Activated CD8-positive, alpha-beta T cell treated with anti-CD3 and anti-CD28 coated beads for 36 hours (primary cell): ENCODE measurements around the gene KPNA4. TPM values are rescaled to one million over a fixed set of nuclear protein-coding genes. Genes with fewer than 3 reads are reported as not detected.

Experiments used
- ATAC-seq: fragments of 200-7000 bp; cut with Tn5 transposase; one replicate; pipeline ENCODE4 v1.10.0; 2021; ENCODE audit warnings: mild to moderate bottlenecking, moderate library complexity
- CTCF ChIA-PET: fragments of 350-600 bp; sonication (Branson Sonifier 250); formaldehyde crosslinking; loops from one replicate; lab custom pipeline; 2021; ENCODE audit warnings: antibody characterized with exemption; lab: Charles Lee
- POLR2A ChIA-PET: fragments of 350-600 bp; sonication (Branson Sonifier 250); formaldehyde crosslinking; loops from one replicate; lab custom pipeline; 2021; ENCODE audit warnings: antibody characterized with exemption; lab: Charles Lee
- DNase-seq: peaks from one replicate; pipeline ENCODE4 v3.0.0-alpha.2; 2020
- H3K27ac Mint-ChIP-seq: one replicate; pipeline ENCODE4 v1.8.0; 2021; ENCODE audit warnings: mild to moderate bottlenecking, mixed read lengths
- H3K27me3 Mint-ChIP-seq: one replicate; pipeline ENCODE4 v1.8.0; 2021; ENCODE audit warnings: mixed read lengths
- H3K36me3 Mint-ChIP-seq: one replicate; pipeline ENCODE4 v1.8.0; 2021; ENCODE audit warnings: low read depth, mixed read lengths
- H3K4me1 Mint-ChIP-seq: one replicate; pipeline ENCODE4 v1.8.0; 2021; ENCODE audit warnings: low read depth, mixed read lengths
- H3K4me3 Mint-ChIP-seq: one replicate; pipeline ENCODE4 v1.8.0; 2021; ENCODE audit warnings: mild to moderate bottlenecking, moderate library complexity, mixed read lengths
- H3K9me3 Mint-ChIP-seq: one replicate; pipeline ENCODE4 v1.8.0; 2021; ENCODE audit warnings: mixed read lengths
- intact Hi-C: fragments of 100-400 bp; cut with micrococcal nuclease; formaldehyde crosslinking; loops from one replicate; pipeline ENCODE4 v1.10.0; 2022
- total RNA-seq, 2 experiments: library from RNA; stranded (reverse); gene quantifications; one replicate each; pipeline ENCODE4 v1.2.3, GENCODE V29; 2021
- TF ChIP-seq, protein P1 (sequence below): fragments of 200-600 bp; IDR thresholded peaks from one replicate; pipeline ENCODE4 v1.8.0; 2022; ENCODE audit warnings: antibody characterized with exemption, mild to moderate bottlenecking

KPNA4 gene, protein sequence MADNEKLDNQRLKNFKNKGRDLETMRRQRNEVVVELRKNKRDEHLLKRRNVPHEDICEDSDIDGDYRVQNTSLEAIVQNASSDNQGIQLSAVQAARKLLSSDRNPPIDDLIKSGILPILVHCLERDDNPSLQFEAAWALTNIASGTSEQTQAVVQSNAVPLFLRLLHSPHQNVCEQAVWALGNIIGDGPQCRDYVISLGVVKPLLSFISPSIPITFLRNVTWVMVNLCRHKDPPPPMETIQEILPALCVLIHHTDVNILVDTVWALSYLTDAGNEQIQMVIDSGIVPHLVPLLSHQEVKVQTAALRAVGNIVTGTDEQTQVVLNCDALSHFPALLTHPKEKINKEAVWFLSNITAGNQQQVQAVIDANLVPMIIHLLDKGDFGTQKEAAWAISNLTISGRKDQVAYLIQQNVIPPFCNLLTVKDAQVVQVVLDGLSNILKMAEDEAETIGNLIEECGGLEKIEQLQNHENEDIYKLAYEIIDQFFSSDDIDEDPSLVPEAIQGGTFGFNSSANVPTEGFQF
- 10 to 100 TPM; 50.6 to 51.0 TPM for total RNA-seq

DNA sequence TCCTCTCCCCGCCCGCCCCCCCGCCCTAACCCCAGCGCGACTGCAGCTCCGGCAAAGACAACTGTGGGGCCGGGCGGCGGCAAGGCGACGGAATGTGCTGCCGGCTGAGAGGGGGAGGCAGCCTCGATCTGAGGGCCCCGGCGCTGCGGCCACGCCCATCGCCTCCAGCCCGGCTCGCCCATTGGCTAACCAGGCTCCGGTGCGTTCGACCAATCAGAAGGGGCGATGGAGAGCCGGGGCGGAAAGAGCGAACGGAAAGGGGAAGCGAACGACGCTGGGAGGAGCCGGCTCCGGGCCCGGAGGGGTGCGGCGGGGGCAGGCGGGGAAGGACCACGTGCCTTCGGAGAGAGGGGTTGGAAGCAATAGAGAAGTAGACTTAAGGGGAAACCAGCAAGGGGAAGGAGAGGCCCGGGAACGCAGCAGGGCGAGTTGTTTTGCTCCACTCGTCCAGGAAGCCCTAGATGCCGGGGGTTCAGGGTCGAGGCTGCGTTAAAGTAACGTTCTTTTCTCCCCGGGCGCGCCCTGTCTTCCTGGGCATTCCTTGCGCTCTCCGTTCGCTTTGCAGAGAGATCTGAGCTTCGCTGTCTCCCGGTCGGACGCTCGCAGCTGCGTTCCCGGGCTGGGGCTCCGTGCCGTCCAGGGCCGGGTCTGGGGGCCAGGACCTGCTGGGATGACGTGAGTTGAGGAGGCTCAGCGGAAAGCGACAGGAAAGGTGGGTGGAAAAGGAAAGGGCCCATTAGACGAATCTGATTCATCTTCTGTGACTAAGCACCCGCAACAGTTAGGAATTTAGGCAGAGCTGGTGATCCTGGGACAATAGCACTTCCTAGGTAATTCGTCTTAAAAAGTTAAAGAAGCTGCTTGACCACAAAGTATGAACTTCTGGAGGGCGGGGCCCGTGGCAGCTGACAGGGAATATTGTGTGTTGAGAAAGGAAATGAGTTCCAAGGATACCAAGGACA lies at the start of gene KPNA4:
KPNA4 (minus strand) TSS at position 130 of the 962 bp plus-strand sequence. CDS start 289 bp downstream, outside the sequence.
- POLR2A ChIA-PET, result interaction anchor here (0.7 to 1.3 kb wide), 4 partner anchors 9 to 19 kb away, joined by 3 to 4 read pairs (median 4); no protein-coding TSS in a partner anchor
- ATAC-seq (peak; percentile 95), DNase-seq (peak; percentile 97)
- peaks cover 42% of the 10 kb centered on the region for H3K36me3 Mint-ChIP-seq
- peak within 1 kb of the TSS; percentile 96 for H3K4me3 Mint-ChIP-seq
- H3K27me3 Mint-ChIP-seq, result no peaks in the 10 kb centered on the region
- intact Hi-C loops, result no loop called here
- peaks cover 39% of the 10 kb centered on the region for H3K4me1 Mint-ChIP-seq
- CTCF ChIA-PET, result interaction anchor here (1.3 kb wide), 1 partner anchor 67 kb away, joined by 3 read pairs; no protein-coding TSS in a partner anchor
- H3K27ac Mint-ChIP-seq, result peak within 1 kb of the TSS; percentile 97
- TF ChIP-seq, protein P1, sequence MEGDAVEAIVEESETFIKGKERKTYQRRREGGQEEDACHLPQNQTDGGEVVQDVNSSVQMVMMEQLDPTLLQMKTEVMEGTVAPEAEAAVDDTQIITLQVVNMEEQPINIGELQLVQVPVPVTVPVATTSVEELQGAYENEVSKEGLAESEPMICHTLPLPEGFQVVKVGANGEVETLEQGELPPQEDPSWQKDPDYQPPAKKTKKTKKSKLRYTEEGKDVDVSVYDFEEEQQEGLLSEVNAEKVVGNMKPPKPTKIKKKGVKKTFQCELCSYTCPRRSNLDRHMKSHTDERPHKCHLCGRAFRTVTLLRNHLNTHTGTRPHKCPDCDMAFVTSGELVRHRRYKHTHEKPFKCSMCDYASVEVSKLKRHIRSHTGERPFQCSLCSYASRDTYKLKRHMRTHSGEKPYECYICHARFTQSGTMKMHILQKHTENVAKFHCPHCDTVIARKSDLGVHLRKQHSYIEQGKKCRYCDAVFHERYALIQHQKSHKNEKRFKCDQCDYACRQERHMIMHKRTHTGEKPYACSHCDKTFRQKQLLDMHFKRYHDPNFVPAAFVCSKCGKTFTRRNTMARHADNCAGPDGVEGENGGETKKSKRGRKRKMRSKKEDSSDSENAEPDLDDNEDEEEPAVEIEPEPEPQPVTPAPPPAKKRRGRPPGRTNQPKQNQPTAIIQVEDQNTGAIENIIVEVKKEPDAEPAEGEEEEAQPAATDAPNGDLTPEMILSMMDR, result no peak
- peaks cover 2% of the 10 kb centered on the region for H3K9me3 Mint-ChIP-seq

DNA sequence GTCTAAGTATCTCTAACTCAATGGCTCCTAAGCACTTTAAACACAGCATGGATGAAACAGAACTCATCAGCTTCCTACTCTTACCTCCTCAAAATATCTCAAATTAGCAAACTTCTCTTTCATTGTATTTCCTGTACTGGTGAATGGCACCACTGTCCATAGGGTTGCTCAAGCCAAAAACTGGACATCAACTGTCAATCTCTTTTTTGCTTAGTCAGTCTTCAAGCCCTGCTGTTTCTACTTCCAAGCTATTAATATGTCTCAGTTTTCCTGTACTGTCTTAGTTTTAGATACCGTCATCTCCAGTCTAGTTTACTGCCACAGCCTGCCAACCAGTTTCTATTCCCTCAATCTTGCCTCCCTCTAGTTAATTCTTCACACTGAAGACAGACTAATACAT lies 48.3 kb upstream of the KPNA4 start:
- no peak for DNase-seq
- POLR2A ChIA-PET, result no interaction called here
- H3K9me3 Mint-ChIP-seq, result no peaks in the 10 kb centered on the region
- H3K4me3 Mint-ChIP-seq, result no peak overlapping the region
- CTCF ChIA-PET, result interaction anchor here (1.4 kb wide), 1 partner anchor 25 kb away, joined by 3 read pairs; no protein-coding TSS in a partner anchor
- intact Hi-C loops, result no loop called here
- no peaks in the 10 kb centered on the region for H3K36me3 Mint-ChIP-seq
- H3K27me3 Mint-ChIP-seq, result peaks cover 21% of the 10 kb centered on the region
- H3K27ac Mint-ChIP-seq, result no peak overlapping the region
- no peaks in the 10 kb centered on the region for H3K4me1 Mint-ChIP-seq
- TF ChIP-seq, protein P1, result no peak
- ATAC-seq, result no peak

DNA sequence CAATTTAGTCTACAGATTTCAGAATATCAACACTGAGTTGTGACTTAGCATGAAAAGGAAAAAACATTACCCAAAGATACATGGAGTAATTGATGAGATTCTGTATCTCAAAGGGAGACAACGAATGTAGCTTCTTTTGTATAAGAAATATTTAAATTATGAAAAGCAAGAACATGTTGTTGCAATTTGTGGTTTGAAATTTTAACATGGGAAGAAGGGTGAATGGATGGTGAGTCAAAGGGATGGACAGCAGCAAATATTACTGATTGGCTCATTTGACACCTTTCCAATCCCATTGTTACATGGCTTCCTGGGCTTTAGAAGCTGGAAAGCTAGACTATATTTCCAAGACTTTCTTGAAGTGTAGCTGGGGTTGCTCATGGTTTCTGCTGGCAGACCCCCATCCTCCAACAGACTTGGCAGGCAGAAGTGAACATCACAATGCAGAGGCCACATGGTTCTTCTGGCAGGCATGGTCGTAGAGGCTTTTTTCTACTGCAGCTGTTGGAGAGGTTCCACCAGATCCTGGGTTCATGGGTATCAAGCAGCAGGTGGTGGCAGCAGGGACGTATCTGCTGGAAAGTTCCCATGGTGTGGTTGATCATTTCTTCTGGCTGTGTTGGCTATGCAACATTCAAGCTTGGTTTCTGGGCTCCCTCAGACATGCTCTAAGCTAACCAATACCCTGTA lies 47.2 kb upstream of the KPNA4 start:
- ATAC-seq (no peak), DNase-seq (no peak)
- intact Hi-C loops, result no loop called here
- ChIA-PET POLR2A (interaction anchor here (0.5 kb wide), 1 partner anchor 1760 kb away, joined by 3 read pairs; no protein-coding TSS in a partner anchor), CTCF (no interaction called here)
- Mint-ChIP-seq H3K4me3 (no peak overlapping the region), H3K27ac (no peak overlapping the region), H3K9me3 (no peaks in the 10 kb centered on the region), H3K27me3 (peaks cover 21% of the 10 kb centered on the region), H3K4me1 (no peaks in the 10 kb centered on the region), H3K36me3 (no peaks in the 10 kb centered on the region)
- TF ChIP-seq, protein P1, result no peak

DNA sequence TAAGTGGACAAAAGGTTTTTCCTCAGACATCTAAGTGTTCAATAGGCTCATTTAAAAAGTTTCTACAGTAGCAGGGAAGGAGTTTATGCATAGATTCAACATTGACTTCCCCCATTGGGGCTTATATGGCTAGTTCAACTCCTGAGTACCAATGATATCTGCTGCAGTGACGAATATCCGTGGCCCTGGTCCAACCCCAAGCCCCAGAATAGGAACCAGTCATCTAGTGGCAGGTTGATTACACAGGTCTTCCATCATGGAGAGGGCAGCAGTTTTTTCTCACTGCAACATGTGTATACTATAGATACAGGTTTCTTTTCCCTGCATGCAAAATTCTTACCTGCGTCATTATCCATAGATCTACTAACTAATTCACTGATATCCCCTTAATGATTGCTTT lies 45.8 kb upstream of the KPNA4 start:
- intact Hi-C loops, result no loop called here
- ChIA-PET CTCF (no interaction called here), POLR2A (no interaction called here)
- TF ChIP-seq, protein P1, result no peak
- H3K27ac Mint-ChIP-seq, result no peak overlapping the region
- DNase-seq, result no peak
- H3K9me3 Mint-ChIP-seq, result no peaks in the 10 kb centered on the region
- no peaks in the 10 kb centered on the region for H3K36me3 Mint-ChIP-seq
- H3K4me3 Mint-ChIP-seq, result no peak overlapping the region
- no peaks in the 10 kb centered on the region for H3K4me1 Mint-ChIP-seq
- H3K27me3 Mint-ChIP-seq, result peaks cover 19% of the 10 kb centered on the region
- no peak for ATAC-seq
